Stimulated activated naive CD4-positive, alpha-beta T cell treated with Interleukin-2 at 50 U/mL for 16 hours (primary cell): Measurements from ENCODE around the gene MAP4K5.

Experiments used
- DNase-seq: peaks from one replicate; lab custom pipeline; 2025; lab: John Stamatoyannopoulos, UW

The MAP4K5 gene

DNA sequence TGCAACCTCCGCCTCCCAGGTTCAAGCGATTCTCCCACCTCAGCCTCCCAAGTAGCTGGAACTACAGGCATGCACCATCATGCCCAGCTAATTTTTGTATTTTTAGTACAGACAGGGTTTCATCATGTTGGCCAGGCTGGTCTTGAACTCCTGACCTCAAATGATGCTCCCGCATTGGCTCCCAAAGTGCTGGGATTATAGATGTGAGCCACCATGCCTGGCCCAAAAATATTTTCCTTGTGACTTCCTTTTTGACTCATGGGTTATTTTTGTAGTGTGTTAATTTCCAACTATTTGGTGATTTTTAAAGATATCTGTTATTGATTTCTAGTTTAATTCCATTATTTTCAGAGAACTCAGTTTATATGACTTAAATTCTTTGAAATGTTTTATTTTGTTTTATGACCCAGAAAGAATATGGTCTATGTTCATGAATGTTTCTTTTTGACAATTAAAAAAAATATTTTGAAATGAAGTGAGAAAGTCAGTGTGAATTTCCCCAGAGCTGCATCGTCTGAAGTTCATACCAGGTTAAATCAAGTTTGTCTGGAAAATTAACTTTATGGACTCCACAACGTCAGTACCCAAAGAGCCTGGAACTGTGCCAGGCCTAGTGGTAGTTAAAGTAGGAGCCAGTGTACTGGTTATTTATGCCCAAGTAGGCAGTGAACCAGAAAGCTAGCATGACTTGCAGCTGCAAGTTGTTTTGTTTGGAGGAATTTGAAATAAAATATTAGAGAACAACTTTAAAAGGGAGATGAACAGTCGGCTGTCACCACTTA lies 132.9 kb downstream of the MAP4K5 start:
- no peak for DNase-seq

DNA sequence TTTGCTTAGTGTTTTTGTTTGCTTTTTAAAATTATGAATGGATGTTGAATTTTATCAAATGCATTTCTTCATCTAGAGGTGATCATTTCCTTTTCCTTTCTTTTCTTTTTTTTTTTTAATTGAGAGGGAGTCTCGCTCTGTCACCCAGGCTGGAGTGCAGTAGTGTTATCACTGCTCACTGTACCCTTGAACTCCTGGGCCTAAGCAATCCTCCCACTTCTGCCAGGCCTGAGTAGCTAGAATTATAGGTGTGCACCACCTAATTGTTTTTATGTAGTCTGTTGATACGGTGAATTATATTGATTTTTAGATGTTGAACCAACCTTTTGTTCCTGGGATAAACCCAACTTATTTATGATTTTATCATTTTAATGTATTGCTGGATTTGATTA lies 134.2 kb downstream of the MAP4K5 start:
- DNase-seq = no peak

DNA sequence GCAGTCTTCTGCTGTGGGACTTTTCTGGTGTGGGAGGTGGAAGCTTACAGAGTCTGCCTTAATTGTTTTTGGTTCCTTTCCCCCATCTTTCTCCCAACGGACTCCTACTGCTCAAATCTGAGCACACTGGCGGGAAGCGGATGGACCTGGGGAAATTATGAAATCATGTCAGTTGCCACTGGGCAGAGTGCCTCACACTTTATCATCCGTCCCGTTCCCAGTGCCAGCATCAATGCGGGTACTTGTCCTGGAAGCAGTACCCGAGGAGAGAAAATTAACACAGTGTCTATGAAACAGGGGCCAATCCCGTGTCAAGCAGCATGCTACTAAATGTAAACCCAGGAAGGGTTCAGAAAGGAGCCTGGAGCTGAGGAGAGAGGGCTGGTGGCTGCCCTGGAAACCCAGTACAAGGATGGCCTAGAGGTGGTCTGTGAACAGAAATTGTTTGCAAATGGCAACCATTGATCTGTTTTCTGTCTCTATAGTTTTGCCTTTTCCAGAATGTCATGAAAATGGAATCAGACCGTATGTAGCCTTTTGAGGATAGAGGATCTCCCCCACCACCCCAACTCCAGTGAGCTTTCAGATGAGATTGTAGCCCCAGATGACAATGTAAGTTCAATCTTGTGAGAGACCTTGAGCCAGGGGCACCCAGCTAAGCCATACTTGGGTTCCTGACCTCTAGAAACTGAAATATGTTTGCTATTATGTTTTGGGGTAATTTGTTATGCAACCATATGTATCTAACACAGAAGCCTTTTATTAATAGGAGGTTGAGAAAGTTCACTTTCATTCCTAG lies 134.8 kb downstream of the MAP4K5 start:
- DNase-seq = no peak

DNA sequence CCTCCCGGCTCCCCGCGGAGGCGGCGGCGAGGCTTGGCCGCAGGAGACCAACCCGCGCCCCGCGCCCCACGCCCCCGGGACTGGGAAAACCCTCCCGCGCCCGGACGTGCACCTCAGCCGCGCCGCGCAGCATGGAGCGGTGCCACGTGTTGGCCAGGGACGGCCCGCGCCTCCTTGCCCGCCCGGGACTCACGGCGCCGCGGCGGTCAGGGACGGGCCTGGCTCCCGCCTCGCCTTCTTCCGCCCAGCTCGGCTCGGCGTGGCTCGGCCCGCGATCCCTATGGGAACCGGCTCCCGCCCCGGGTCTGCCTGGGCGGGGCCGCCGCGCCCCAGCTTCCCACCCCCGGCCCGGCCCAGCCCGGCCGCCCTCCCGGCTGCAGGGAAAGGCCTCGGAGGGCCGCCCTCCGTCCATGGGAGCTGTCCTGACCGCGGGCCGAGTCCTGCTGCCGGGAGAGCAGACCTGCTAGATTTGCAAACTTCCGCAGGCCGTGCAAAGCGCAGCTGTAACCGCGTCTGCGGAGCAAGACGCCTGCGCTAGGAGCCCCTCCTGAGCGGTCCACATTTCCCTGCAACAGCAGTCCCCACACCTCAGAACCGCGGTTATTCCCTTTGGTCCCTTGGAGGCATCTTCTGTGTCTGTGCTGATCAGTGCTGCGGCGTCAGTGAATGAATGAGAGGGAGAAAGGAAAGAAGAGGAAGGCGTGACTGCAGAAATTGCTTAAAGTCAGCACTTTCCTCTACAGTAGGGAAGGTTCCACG lies 135.6 kb downstream of the MAP4K5 start, which contains the start of gene CDKL1:
Gene CDKL1 (minus strand): TSS at position 251 of the 759 bp plus-strand sequence. CDS start 1,013 bp downstream, outside the sequence.
- peak; percentile 46 for DNase-seq

DNA sequence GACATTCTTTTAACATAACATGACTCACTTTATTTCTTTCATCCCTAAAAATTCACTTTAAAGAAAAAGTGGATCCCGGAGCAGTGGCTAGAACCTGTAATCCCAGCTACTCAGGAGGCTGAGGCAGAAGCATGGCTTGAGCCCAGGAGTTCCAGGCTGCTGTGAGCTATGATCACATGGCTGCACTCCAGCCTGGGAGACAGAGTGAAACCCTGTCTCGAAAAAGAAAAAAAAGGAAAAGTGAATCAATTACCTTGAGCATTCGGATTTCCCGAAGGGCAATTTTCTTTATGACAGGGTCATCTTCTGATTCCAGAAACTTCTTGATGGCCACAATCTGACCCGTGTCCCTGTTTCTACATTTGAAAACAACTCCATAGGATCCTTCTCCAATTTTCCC lies 136.9 kb downstream of the MAP4K5 start:
- no peak for DNase-seq

DNA sequence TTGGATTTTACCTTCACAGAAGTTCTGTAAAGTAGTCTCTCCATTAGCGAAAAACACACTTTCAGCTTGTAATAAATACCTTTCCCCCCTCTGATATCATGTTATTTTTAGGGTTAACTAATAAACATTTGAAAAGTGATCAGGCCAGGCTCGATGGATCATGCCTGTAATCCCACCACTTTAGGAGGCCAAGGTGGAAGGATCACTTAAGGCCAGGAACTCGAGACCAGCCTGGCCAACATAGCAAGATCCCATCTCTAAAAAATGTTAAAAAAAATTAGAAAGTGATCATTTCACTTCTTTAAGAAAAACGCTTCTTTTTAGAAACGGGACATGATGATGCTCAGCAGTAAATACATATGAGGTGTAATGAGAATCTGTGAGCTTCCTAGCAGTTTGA lies 137.7 kb downstream of the MAP4K5 start:
- DNase-seq = no peak

DNA sequence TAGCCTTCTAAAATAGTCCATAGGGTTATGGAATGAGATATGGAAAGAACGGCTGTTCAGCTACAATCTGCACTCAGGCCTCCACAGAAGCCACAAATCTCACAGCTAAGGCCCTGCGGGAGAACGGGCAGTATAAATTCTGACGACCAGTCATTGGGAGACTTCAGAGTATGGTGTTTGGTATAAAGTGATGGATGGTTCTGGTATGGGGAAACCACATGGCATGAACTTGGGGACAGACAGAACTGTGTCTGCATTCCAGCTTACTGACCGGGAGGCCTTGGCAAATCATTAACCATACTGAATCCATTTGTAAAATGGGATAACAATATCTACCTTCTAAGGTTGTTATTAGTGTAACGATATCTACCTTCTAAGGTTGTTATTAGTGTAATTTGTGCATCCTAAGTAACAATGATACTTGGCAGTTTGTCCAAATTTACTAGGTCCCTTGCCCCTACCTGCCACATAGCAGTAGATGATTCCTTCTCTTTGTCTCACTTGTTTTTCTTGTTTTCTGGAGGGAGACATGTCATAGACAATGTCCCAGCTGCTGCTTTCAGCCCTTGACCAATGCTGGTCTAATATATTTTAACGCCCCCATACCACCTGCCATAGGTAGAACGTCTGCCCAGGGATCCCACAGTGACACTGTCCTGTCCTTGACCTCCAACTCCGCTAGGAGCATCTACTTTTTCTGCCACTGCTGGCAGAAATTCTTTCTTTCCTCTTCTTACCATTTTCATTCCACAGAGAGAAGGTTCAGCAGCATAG lies 142.5 kb downstream of the MAP4K5 start:
- no peak for DNase-seq

DNA sequence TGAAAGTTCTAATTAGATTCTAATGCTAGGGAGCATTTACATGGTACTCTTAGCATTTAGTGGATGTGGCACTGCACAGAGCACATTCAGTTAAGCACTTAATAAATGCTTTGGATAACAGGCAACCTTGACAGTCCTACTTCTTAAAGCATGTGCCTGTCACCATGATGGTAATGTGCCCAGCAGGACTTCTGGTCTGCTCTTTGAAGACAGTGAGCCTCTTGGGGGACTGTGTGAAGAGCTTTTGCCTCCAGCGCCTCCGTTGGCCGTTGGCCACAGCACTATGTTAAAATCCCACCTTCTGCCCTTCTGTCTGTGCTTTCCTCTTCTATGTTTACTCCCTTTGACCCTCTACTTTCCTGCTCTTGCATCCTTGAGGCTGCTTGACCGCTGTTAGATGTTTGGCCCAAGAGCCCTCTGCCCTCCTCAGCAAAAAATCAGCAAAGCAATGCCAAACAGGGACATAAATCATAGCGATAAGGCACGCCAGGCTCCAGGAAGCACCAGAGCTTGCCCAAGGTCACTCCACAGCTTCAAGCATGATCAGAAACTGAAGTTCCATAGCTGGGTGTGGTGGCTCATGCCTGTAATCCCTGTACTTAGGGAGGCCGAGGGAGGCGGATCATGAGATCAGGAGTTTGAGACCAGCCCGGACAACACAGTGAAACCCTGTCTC lies 144.0 kb downstream of the MAP4K5 start:
- DNase-seq = no peak

DNA sequence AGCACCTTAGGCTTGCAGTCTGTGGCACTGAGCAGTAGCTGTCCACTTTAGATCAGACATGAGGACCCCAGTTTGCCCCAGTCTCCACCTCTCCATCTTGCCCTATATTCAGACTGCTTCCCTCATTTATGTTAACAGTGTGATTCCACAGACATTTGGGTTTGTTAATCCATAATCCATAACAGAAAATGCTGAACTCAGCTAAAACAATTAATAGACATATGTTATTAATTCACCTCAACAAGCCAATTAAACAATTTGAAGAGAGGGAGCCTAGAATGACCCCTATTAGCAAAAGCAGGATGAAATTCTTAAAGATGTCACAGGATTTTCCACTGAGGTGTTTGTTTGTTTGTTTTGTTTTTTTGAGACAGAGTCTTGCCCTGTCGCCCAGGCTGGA lies 144.8 kb downstream of the MAP4K5 start:
- no peak for DNase-seq

DNA sequence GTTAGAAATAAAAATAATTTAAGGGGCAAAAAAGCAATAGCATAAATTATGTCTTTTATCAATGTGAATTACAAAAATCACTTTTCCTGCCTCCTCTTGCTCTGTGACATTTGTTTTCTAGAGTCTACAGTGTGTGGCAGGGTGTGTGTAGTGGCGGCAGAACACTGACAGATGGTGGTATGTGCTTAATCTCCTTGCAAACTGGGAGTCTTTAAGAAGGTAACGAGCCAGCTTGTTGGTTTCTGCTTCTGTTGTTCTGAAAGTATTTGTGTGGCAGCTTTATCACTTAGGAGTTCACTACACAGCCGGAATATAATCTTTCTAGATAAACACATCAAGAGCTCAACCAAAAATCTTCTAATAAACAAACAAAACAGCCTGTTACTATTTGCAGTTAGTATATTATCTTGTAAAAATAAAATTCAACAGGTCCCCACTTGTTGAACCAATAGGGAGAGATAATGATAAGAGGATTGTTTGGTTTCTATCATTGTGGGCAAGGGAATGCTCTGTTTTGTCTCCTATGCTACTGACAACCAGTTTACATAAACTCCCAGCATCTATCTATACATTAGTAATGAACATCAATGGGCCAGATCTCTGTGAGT lies 148.6 kb downstream of the MAP4K5 start:
- no peak for DNase-seq

DNA sequence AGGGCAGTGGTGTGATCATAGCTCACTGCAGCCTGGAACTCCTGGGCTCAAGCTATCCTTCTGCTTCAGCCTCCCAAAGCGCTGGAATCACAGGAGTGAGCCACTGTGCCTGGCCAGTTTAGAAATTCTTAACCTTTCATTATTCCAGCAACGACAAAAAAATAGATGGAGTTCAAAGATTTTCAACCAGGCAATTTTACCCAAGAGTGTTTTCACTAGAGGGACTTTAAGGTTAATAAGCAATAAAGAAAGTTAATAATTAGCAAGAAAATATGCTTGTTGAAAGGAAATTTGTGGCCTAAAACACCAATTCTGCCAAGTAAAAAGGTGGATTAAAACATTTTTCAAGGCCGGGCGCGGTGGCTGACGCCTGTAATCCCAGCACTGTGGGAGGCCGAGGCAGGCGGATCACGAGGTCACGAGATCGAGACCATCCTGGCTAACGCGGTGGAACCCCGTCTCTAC lies 150.5 kb downstream of the MAP4K5 start:
- DNase-seq = no peak

DNA sequence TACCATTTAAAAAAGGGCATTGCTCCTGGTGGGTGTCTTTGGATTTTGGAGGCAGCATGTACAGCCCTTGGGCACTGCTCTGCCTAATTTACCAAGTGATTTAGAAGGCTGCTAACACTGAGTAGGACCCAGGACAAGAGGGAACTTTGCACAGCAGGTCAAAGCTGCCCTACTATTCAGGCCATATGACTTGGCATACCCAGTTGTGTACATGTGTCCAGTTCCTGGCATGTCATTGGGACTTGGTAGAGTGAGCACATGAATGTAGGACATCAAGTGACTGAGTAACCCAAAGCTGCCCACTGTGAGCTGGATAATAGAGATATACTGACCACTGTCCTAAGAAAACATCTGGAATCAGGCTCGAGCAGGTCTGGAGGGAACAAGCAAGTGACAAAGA lies 151.4 kb downstream of the MAP4K5 start:
- DNase-seq = no peak

DNA sequence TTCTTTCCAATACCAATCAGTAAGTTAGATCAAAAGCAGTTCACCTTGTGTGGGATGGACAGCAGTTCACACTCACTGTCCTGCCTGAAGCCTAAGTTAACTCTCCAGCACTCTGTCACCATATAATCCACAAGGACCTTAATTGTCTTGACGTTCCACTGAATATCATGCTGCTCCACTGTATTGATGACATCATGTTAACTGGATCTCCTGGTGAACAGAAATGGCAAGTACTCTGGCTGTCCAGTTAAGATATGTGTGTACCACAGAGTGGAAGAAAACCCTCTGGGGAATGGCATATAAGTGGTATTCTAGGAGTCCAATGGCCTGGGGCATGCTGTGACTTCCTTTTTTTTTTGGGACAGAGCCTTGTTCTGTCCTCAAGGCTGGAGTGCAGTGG lies 151.9 kb downstream of the MAP4K5 start:
- no peak for DNase-seq

DNA sequence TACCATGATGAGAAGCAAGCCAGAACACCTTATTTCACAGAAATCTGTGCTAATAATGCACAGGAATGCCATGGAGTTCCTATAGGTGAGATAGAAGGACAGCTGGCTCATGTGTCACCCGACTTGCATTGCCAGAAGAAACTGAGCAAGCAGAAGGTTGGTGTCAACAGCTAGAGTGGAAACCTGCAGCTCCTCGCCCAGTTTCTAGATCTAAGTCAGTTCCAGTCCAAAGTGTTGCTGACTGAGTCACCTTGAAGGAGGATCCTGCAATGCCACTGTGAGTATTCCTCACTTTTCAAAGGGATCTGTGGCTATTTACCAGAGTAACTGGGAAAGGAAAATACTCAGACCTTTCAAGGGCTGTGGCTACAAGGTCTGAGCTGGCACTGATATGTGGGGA lies 152.8 kb downstream of the MAP4K5 start:
- no peak for DNase-seq

DNA sequence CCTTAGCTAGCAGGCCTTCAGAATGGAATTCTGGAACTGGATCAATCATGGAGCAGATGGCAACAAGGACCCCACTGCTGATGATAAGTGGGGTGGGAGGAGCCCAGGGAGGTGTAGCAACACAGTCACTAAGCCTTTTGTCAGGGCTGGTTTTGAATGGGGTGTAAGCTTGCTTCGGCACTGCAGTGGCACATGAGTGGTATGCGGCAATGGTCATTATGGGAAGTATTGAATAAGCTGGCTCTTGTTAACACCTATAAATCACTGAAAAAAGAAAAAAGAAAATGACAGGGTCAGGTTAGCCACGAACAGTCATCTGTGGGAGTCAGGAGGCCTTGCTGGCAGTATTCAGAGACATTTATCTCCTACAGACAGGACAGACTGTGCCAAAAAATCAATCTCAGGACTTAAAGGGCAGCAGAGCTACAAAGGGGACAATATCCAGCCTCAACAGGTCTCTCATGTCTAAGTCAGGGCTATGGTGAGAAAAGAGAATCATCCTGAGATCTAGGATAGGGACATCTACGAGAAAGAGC lies 154.8 kb downstream of the MAP4K5 start:
- DNase-seq = no peak

DNA sequence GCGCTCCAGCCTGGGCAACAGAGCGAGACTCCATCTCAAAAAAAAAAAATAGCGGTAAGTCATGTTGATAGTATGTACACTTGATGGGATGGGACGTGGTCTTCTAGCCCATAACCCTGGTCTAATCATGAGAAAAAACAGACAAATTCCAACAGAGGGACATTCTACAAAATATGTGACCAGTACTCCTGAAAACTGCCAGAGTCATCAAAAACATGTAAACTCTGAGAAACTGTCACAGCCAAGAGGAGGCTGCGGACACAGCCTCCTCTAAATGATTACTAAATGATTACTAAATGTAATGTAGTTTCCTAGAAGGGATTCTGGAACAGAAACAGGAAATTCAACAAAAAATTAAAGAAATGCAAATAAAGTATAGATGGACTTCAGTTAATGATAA lies 156.6 kb downstream of the MAP4K5 start:
- DNase-seq = no peak

DNA sequence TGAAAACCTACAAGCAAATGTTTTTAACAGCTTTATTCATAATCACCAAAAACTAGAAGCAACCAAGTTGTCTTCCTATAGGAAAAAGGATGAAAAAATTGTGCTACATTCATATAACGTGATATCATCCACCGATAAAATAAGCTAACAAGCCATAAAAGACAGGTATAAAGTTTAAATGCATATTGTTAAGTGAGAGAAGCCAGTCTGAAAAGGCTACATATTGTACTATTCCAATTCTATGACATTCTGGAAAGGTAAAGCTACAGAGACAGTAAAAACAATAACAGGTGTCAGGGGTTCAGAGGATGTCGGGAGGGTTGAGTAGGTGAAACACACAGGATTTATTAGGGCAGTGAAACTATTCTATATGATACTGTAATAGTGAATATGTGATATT lies 158.4 kb downstream of the MAP4K5 start:
- no peak for DNase-seq

DNA sequence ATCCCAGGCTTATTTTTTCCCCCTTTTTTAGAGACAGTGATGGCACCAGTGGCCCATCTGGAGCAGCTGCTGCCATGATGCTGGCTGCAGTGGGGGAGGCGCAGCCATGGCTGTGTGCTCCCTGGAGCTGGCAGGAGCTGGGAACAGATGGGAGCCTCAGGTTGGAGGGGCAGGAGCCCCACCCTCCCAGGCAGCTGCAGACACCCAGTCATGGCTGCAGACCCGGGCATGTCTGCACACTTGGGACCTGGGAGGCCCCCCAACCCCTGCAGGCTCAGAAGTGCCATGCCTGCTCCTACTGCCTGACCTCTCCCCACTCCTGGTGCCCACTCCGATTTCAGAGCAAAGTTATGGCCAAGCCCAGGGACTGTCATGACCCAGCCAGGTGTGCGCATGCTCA lies 160.8 kb downstream of the MAP4K5 start:
- no peak for DNase-seq
